Activated T-cell treated with anti-CD3 and anti-CD28 coated beads for 48 hours (primary cell): ENCODE measurements around the gene ABI3.
A peak's percentile ranks its signal among the peaks of the same experiment; 100 is the strongest.

Experiments
- DNase-seq: peaks from one replicate; pipeline ENCODE4 v3.0.0-alpha.2; 2020; ENCODE audit warnings: low read depth

Gene ABI3

DNA sequence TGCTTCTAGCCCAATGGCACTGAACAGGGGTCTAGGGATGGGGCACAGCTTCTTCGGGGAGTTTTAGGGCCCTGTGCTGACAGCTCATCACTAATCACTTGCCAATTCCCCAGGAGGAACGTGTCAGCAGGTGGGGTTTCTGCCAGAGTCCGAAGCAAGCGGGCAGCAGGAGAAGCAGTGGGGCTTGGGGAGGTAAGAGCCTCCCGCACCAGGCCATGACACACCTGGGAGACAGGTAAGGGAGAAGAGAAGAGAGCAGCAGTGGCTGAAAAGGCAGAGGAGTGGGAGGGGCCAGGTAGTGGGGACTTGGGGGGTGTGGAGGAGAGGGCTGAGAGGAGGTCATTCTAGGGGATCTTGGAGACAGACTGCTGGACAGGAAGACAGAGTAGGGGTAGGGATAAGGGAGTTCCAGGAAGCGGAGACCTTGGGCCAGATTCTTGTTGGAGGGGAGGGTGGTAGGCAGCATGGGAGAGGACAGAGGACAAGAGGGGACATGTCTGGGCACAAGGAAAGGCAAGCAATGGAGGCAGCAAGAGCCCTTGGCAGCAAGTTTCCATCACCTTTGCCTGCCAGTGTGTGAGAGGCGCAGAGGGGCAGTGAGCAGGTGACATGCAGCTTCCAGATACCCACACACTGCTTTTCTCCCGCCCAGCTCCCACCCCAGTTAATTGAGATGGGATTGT lies 15.2 kb downstream of the ABI3 start:
- no peak for DNase-seq

DNA sequence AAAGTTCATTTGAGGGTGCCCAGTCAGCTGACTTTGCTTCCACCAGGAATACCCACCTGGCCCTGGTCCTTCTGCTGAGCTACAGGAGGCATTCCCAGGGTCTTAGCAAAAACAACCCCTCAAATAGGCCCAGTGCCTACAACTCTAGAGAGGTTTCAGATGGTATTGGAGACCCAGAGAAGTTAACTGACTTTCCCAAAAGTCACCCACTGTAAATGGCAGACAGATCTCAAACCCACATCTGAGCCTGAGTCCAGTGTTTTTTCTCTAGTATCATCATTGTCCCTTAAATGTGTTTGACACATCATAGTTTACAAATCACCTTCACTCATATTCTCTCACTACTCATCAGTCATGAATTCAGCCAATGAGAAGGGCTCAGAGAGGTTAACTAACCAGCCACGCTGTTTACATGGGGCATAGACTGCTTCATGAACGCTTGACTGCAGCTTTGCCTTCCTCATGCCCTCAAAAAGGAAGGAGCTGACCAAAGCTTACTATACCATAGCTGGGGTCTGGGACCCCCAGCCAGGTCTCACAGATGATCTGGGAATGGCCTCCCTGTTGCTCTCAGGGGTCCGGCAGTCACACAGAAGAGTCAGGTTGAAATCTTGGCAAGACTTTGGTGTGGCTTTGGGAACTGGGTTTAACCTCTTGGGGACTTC lies 16.4 kb downstream of the ABI3 start:
- DNase-seq: no peak

- peak; percentile 68 for DNase-seq
Observed at GRCh38 chr17:49227436-49228261, 17.1 kb downstream of the ABI3 start.

DNA sequence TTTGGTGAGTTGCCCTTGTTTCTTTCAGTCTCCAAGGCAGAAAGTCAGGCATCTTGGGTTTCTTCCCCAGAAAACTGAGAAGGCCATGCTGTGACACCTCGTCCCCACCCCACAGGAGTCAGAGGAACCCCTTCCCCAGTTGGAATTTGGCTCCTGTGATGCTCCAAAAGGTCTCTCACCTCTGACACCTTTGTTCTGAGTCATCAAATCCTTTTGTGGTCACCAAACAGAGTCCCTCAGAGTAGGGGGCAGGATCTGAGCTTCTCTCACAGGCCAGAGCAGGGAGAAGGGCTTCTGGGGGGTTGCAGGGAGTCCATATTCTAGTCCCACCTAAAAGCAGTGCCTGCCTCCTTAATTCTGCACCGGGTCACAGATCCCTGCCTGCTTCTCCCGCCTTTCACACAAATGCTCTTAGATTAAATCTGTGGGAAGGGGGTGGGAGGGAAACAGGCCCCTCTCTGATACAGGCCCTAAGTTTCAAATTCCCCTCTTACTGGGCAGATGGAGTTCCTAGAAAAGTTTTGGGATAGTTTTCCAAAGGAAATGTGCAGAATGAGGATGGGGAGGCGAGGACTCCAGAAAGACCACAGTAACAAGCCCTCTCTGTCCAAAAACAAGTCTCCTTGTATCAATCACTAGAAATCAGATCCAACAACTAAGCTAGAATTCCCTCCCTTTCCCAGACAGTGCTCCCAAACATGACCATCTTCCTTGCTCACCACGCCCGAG lies 18.7 kb downstream of the ABI3 start:
- DNase-seq: no peak

DNA sequence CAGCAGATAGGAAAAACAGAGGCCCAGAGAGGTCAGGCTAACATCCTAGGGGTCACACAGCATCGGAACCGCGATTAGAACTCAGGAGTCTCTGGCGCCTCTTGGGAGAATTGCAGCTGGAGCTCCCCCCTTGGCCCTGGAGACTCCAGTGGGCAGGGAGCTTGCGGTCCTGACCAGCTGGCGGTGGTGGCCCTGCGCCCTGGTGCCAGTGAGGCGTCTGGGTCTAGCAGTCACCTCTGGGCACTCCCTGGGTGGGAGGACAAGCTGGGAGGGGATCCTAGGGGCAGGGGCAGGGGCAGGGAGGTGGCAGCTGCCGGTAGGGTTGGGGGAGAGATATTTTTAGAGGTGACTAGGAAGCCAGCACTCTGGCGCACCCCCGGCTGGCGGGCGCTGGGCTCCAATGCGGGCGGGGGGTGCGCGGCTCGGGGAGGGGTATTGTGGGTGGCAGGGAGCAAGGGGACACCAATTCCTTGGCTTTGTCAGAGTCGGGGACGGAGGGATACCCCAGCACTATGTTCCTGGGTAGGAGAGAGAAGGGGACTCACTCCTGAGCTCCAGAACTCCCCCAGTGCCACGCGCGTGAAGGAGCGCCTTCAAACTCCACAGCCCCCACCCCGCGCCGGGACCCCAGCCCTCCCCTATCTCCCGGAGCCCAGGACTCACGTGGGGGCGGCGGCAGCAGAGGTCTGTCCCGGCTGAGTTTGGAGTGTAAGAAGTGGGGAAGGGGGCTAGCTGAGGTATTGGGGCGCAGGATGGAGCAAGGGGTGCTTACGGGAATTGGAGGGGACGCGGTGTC lies 19.5 kb downstream of the ABI3 start:
- DNase-seq: no peak

DNA sequence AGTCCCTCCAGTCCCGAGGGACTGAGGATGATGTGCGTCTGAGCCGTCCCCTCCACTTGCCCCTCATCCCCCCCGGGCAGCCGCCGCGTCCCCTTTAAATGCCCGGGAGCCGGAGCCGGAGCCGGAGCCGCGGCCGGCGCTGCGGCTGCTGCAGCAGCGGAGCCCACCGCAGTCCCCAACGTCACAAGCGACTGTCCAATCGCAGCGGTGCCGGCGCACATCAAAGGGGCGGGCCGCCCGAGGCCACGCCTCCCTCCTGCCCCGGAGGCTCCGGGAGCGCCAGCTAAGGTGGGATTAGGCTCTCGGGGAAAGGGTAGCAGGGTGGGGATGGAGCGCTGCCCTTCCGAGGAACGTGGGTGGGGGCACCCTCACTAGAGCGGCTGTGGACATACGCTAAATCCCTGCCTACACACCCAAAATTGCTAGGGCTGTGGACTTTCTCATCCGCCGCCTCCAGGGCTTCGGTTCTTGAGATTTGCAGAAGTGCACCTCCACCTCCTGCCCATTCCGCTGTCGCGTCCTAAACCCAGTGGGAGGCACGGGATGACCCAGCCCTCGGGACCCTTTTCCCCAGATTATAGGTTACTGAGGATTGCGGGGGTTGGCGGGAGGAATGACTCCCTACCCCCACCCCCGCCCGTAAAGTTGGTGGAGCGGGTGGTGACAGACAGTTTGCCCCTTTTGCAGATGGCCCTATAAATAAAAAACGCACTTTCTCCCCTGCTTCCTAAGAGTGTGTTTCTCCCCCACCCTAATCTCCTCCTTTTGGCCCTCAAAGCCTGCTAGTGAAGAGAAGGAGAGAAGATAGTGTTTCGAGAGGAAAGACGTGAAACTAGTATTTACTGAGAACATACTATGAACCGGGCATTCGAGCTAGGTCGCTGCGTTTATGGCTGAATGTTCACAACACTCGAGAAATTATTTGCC lies 20.4 kb downstream of the ABI3 start, which contains the start of gene PHOSPHO1:
PHOSPHO1 (minus strand) TSS at position 152 of the 927 bp plus-strand sequence. CDS start 4,096 bp downstream, outside the sequence.
- peak; percentile 86 for DNase-seq

GRCh38 chr17:49231563-49231894 lies 21.0 kb downstream of the ABI3 start:
- no peak for DNase-seq

GRCh38 chr17:49234509-49235080 lies 24.1 kb downstream of the ABI3 start:
- no peak for DNase-seq

DNA sequence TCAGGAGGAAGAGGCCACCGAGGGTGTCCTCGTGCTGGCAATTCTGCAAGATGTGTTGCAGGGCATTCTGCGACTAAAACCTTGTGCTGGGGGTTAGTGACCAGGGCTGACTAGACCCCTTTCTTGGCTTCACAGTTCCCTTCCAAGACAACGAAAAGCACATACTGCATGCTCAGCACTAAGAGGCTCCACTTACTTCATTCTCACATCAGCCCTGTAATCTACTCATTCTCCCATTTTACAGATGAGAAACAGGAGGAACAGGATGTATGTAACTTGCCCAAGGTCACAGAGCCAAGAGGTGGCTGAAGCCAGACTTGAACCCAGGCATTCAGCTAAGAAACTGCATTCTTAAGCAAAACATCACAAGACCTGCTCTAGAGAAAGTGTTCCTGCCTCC lies 25.4 kb downstream of the ABI3 start:
- no peak for DNase-seq

GRCh38 chr17:49239963-49240362 lies 29.5 kb downstream of the ABI3 start:
- no peak for DNase-seq

GRCh38 chr17:49240619-49241018 lies 30.1 kb downstream of the ABI3 start:
- no peak for DNase-seq

GRCh38 chr17:49241040-49241439 lies 30.5 kb downstream of the ABI3 start:
- DNase-seq: no peak

DNA sequence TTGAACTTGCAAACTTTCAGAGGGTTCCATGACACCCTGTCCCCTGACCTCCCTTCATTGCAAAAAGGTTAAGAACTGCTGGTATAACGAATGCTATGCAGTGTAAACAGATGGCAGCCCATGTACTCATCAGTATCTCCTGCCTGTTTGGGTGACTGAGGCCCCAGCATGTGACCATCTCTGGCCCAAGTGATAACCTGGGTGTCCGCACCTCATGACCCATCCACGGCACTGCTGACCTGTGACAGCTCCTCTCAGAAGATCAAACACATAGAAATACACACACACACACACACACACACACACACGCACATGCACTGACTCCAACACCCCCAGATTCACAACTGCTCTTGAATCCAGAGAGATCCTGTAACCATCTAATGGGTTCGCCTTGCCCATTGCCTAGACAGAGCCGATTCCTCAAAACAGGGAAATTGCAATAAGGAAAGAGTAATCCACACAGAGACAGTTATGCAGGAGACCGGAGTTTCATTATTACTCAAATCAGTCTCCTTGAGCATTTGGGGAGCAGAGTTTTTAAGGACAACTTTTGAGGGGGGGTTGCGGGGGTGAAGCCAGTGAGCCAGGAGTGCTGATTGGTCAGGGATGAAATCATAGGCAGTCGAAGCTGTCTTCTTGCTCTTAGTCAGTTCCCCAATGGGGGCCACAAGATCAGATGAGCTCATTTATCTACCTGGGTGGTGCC lies 31.3 kb downstream of the ABI3 start:
- no peak for DNase-seq

DNA sequence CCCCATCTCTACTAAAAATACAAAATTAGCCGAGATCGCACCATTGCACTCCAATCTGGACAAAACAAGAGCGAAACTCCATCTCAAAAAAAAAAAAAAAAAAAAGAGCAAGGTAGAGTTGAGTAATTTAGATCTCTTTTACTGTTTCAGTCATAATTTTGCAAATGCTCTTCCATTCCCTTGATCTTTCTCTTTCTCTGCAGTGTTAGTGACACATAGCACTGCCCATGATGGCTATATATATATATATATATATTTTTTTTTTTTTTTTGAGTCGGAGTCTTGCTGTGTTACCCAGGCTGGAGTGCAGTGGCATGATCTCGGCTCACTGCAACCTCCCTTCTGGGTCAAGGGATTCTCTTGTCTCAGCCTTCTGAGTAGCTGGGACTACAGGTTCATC lies 32.3 kb downstream of the ABI3 start:
- DNase-seq: no peak

GRCh38 chr17:49244839-49245238 lies 34.3 kb downstream of the ABI3 start:
- no peak for DNase-seq

GRCh38 chr17:49247944-49248343 lies 37.4 kb downstream of the ABI3 start:
- DNase-seq: no peak

GRCh38 chr17:49249292-49249794 lies 38.8 kb downstream of the ABI3 start:
- DNase-seq: no peak

DNA sequence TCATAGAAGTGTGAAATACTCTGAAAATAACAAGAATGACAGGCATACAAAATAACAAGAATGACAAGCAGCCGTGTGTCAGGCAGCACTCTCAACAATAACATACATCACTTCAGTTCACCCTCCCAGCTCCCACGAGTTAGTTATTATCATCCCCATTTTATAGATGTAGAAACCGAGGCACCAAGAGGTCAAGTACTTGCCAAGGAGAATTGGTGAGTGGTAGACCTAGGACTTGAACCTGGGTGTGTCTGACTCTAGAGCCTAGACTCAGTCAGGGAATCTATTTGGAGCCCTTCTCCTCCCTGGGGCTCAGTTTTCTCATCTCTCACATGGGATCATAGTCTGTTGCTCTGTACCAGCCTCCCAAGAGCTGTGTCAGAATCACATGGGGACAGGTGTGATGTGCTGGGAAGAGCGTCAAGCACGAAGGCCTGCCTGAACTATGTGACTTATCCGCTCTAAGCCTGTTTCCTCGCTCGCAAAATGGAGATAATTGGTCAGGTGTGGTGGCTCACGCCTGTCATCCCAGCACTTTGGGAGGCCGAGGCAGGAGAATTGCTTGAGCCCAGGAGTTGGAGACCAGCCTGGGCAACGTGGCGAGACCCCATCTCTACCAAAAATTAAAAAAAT lies 39.5 kb downstream of the ABI3 start:
- DNase-seq: no peak
